ENCODE data around the gene UBE3D. TPM values are rescaled to one million over a fixed set of nuclear protein-coding genes. Genes with fewer than 3 reads are reported as not detected.

Gene UBE3D
- total RNA-seq, 1 experiment from 2014 or later: 5.5 TPM

DNA sequence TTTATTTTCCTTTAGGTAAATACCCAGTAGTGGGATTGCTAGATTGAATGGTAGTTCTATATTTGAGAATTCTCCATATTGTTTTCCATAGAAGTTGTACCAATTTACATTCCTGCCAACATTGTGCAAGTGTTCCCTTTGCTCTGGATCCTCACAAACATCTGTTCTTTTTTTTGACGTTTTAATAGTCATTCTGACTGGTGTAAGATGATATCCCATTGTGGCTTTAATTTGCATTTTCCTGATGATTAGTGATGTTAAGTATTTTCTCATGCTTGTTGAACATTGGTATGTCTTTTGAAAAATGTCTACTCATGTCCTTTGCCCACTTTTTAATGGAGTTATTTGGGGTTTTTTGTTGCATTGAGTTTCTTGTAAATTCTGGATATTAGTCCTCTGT is 85.6 kb downstream of the UBE3D start:
- no peaks in the 10 kb centered on the region for H3F3A ChIP-seq (ENCODE audit: insufficient read depth, low read depth)
- no peaks in the 10 kb centered on the region for H3K79me2 ChIP-seq (ENCODE audit: low read depth)
- ChIA-PET POLR2A (ENCODE audit: unreplicated experiment) (no interaction called here), CTCF (no interaction called here)
- DNase-seq: no peak
- no peaks in the 10 kb centered on the region for H3K4me1 ChIP-seq (replicated peaks; ENCODE audit: insufficient read depth)
- TF ChIP-seq EZH2 (IDR thresholded peaks at IDR 0.05; ENCODE audit: low read depth) (no peak), CTCF (conservative IDR thresholded peaks at IDR 0.05) (no peak)
- H3K9me3 ChIP-seq (ENCODE audit: insufficient read depth, low read depth): no peaks in the 10 kb centered on the region
- intact Hi-C loops (cut with micrococcal nuclease; ENCODE audit: unreplicated experiment): no loop called here
- H4K20me1 ChIP-seq (ENCODE audit: insufficient read depth): no peaks in the 10 kb centered on the region
- no peaks in the 10 kb centered on the region for H3K27me3 ChIP-seq (ENCODE audit: insufficient read depth, low read depth)
- H2AFZ ChIP-seq: no peak overlapping the region
- no peaks in the 10 kb centered on the region for H3K36me3 ChIP-seq (ENCODE audit: low read depth)
- no peak overlapping the region for H3K4me2 ChIP-seq
- H3K27ac ChIP-seq: no peak overlapping the region
- H3K4me3 ChIP-seq: no peak overlapping the region
- no TSS peak for BruUV-seq (replicated peaks)
- H3K9me2 ChIP-seq (ENCODE audit: insufficient read depth): no peaks in the 10 kb centered on the region

DNA sequence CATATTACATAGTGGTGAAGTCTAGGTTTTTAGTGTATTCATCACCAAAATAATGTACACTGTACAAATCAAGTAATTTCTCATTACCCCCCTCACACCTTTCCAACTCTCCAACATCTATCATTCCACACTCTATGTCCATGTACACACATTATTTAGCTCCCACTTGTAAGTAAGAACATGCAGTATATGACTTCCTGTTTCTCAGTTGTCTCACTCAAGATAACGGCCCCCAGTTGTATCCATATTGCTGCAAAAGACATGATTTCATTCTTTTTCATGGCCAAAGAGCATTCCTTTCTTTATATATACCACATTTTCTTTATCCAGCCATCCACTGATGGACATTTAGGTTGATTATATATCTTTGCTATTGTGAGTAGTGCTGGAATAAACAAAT is 86.0 kb downstream of the UBE3D start:
- H4K20me1 ChIP-seq (ENCODE audit: insufficient read depth): no peaks in the 10 kb centered on the region
- intact Hi-C loops (cut with micrococcal nuclease; ENCODE audit: unreplicated experiment): no loop called here
- TF ChIP-seq CTCF (conservative IDR thresholded peaks at IDR 0.05): no peak
- TF ChIP-seq EZH2 (IDR thresholded peaks at IDR 0.05; ENCODE audit: low read depth): no peak
- no peaks in the 10 kb centered on the region for H3F3A ChIP-seq (ENCODE audit: insufficient read depth, low read depth)
- H3K9me2 ChIP-seq (ENCODE audit: insufficient read depth): no peaks in the 10 kb centered on the region
- H3K36me3 ChIP-seq (ENCODE audit: low read depth): no peaks in the 10 kb centered on the region
- no peak overlapping the region for H3K27ac ChIP-seq
- H3K27me3 ChIP-seq (ENCODE audit: insufficient read depth, low read depth): no peaks in the 10 kb centered on the region
- no peaks in the 10 kb centered on the region for H3K9me3 ChIP-seq (ENCODE audit: insufficient read depth, low read depth)
- H2AFZ ChIP-seq: no peak overlapping the region
- BruUV-seq (replicated peaks): no TSS peak
- H3K4me3 ChIP-seq: no peak overlapping the region
- POLR2A ChIA-PET (ENCODE audit: unreplicated experiment): no interaction called here
- H3K4me1 ChIP-seq (replicated peaks; ENCODE audit: insufficient read depth): no peaks in the 10 kb centered on the region
- H3K4me2 ChIP-seq: no peak overlapping the region
- CTCF ChIA-PET: no interaction called here
- no peak for DNase-seq
- no peaks in the 10 kb centered on the region for H3K79me2 ChIP-seq (ENCODE audit: low read depth)

- Histone ChIP-seq H3K9me2 (ENCODE audit: insufficient read depth) (no peaks in the 10 kb centered on the region), H3K27ac (no peak overlapping the region), H3K4me1 (replicated peaks; ENCODE audit: insufficient read depth) (no peaks in the 10 kb centered on the region), H2AFZ (no peak overlapping the region), H3K36me3 (ENCODE audit: low read depth) (no peaks in the 10 kb centered on the region), H3K79me2 (ENCODE audit: low read depth) (no peaks in the 10 kb centered on the region), H3K27me3 (ENCODE audit: insufficient read depth, low read depth) (no peaks in the 10 kb centered on the region), H3K9me3 (ENCODE audit: insufficient read depth, low read depth) (no peaks in the 10 kb centered on the region), H3F3A (ENCODE audit: insufficient read depth, low read depth) (no peaks in the 10 kb centered on the region), H3K4me3 (no peak overlapping the region), H4K20me1 (ENCODE audit: insufficient read depth) (no peaks in the 10 kb centered on the region), H3K4me2 (no peak overlapping the region)
- DNase-seq: no peak
- CTCF ChIA-PET: no interaction called here
- no peak for TF ChIP-seq CTCF (conservative IDR thresholded peaks at IDR 0.05)
- TF ChIP-seq EZH2 (IDR thresholded peaks at IDR 0.05; ENCODE audit: low read depth): no peak
- intact Hi-C loops (cut with micrococcal nuclease; ENCODE audit: unreplicated experiment): no loop called here
- BruUV-seq (replicated peaks): no TSS peak
- POLR2A ChIA-PET (ENCODE audit: unreplicated experiment): no interaction called here
Observed at GRCh38 chr6:82978362-82978945, 87.2 kb downstream of the UBE3D start.
